Mesodermal cell (in vitro differentiated cells): ENCODE measurements around the gene MYBPC1. TPM values are rescaled to one million over a fixed set of nuclear protein-coding genes. Genes with fewer than 3 reads are reported as not detected.
"Not testable (repeated sequence)": the region's sequence is repeated elsewhere in the genome, so short reads cannot be mapped to it uniquely, and the experiment has no call there.

ENCODE experiments used
- H3K27ac ChIP-seq: 2 replicates; pipeline ENCODE4 v1.7.0; 2013; ENCODE audit warnings: mild to moderate bottlenecking, low read depth, low read length, moderate library complexity; ENCODE audit not compliant: severe bottlenecking
- H3K36me3 ChIP-seq: 2 replicates; pipeline ENCODE4 v1.7.1; 2013; ENCODE audit warnings: mild to moderate bottlenecking, low read length, moderate library complexity; ENCODE audit not compliant: control insufficient read depth, insufficient read depth
- H3K4me1 ChIP-seq: one replicate; pipeline ENCODE4 v1.7.1; 2013; ENCODE audit warnings: mild to moderate bottlenecking, low read length; ENCODE audit not compliant: insufficient read depth, control insufficient read depth, poor library complexity, severe bottlenecking
- H3K4me3 ChIP-seq: 2 replicates; pipeline ENCODE4 v1.7.0; 2013; ENCODE audit warnings: low read length, control low read depth, mild to moderate bottlenecking; ENCODE audit not compliant: insufficient read depth, poor library complexity, severe bottlenecking; ENCODE audit errors: extremely low read depth
- H3K9me3 ChIP-seq: 2 replicates; pipeline ENCODE4 v1.7.1; 2013; ENCODE audit warnings: mild to moderate bottlenecking, low read length, moderate library complexity; ENCODE audit not compliant: control insufficient read depth
- whole genome bisulfite sequencing, 2 experiments: methylation state at CpG; one replicate each; pipeline ENCODE4 v1.1.5; 2013; ENCODE audit warnings: missing lambda C conversion rate in 2 of 2; ENCODE audit not compliant: insufficient coverage in 2 of 2; 5-methylcytosine and 5-hydroxymethylcytosine counted together
- polyA plus RNA-seq, 2 experiments: library from polyadenylated mRNA; stranded (reverse); fragments of 50-300 nt; gene quantifications; one replicate each; pipeline ENCODE4 v1.2.3, GENCODE V29; 2013

MYBPC1 gene
- polyA plus RNA-seq (2013, experiment 1 of 2) = 0.41 TPM
- 0.40 TPM for polyA plus RNA-seq (2013, experiment 2 of 2)

GRCh38 chr12:101594700-101595099 lies at the start of gene MYBPC1:
MYBPC1 (plus strand) TSS chr12:101594971; CDS start chr12:101595071, 100 bp downstream.
- no peak within 1 kb of the TSS for H3K27ac ChIP-seq
- WGBS, 2 experiments = 65 to 71% methylated on average over 3 to 4 of the region's 6 CpGs
- no peaks in the 10 kb centered on the region for H3K36me3 ChIP-seq
- no peaks in the 10 kb centered on the region for H3K9me3 ChIP-seq
- no peak within 1 kb of the TSS for H3K4me3 ChIP-seq
- H3K4me1 ChIP-seq = no peaks in the 10 kb centered on the region

GRCh38 chr12:101551362-101552114 lies 43.2 kb upstream of the MYBPC1 start:
- Histone ChIP-seq H3K36me3 (no peaks in the 10 kb centered on the region), H3K4me1 (peaks cover 5% of the 10 kb centered on the region), H3K9me3 (no peaks in the 10 kb centered on the region), H3K27ac (no peak overlapping the region), H3K4me3 (no peak overlapping the region)
- 57 to 74% methylated on average over 4 to 6 of the region's 6 CpGs for WGBS, 2 experiments

GRCh38 chr12:101552277-101552676 lies 42.5 kb upstream of the MYBPC1 start:
- H3K36me3 ChIP-seq = no peaks in the 10 kb centered on the region
- 46 to 47% methylated on average over 2 of the region's 4 CpGs for WGBS, 2 experiments
- peaks cover 5% of the 10 kb centered on the region for H3K4me1 ChIP-seq
- no peaks in the 10 kb centered on the region for H3K9me3 ChIP-seq
- H3K4me3 ChIP-seq = no peak overlapping the region
- no peak overlapping the region for H3K27ac ChIP-seq

GRCh38 chr12:101557094-101557493 lies 37.7 kb upstream of the MYBPC1 start:
- no peak overlapping the region for H3K4me3 ChIP-seq
- H3K9me3 ChIP-seq = no peaks in the 10 kb centered on the region
- peaks cover 4% of the 10 kb centered on the region for H3K4me1 ChIP-seq
- no peak overlapping the region for H3K27ac ChIP-seq
- WGBS, 2 experiments = no CpG with 5 or more reads among the region's 4 CpGs
- no peaks in the 10 kb centered on the region for H3K36me3 ChIP-seq

GRCh38 chr12:101558726-101559125 lies 36.0 kb upstream of the MYBPC1 start:
- not testable (repeated sequence) for H3K9me3 ChIP-seq, H3K36me3 ChIP-seq, H3K4me3 ChIP-seq, H3K27ac ChIP-seq, H3K4me1 ChIP-seq
- WGBS, 2 experiments = 0 to 71% methylated on average over 1 to 4 of the region's 7 CpGs

- no peak overlapping the region for H3K4me3 ChIP-seq
- H3K27ac ChIP-seq = no peak overlapping the region
- no peaks in the 10 kb centered on the region for H3K36me3 ChIP-seq
- H3K4me1 ChIP-seq = peaks cover 10% of the 10 kb centered on the region
- 60 to 63% methylated on average over 1 of the region's 1 CpG for WGBS, 2 experiments
- no peaks in the 10 kb centered on the region for H3K9me3 ChIP-seq
These were observed 31.6 kb upstream of the MYBPC1 start for GRCh38 chr12:101563212-101563611.

GRCh38 chr12:101564912-101565311 lies 29.9 kb upstream of the MYBPC1 start:
- no peaks in the 10 kb centered on the region for H3K9me3 ChIP-seq
- peaks cover 10% of the 10 kb centered on the region for H3K4me1 ChIP-seq
- H3K4me3 ChIP-seq = no peak overlapping the region
- no peak overlapping the region for H3K27ac ChIP-seq
- no peaks in the 10 kb centered on the region for H3K36me3 ChIP-seq
- no CpG with 5 or more reads among the region's 2 CpGs for WGBS, 2 experiments

GRCh38 chr12:101566318-101566717 lies 28.5 kb upstream of the MYBPC1 start:
- no peak overlapping the region for H3K4me3 ChIP-seq
- peak overlapping the region; percentile 79 for H3K27ac ChIP-seq
- 14% methylated on average over 1 to 2 of the region's 4 CpGs for WGBS, 2 experiments
- peaks cover 10% of the 10 kb centered on the region for H3K4me1 ChIP-seq
- H3K36me3 ChIP-seq = no peaks in the 10 kb centered on the region
- no peaks in the 10 kb centered on the region for H3K9me3 ChIP-seq

- H3K27ac ChIP-seq = no peak overlapping the region
- 75 to 80% methylated on average over 3 to 4 of the region's 4 CpGs for WGBS, 2 experiments
- peaks cover 6% of the 10 kb centered on the region for H3K4me1 ChIP-seq
- no peaks in the 10 kb centered on the region for H3K9me3 ChIP-seq
- no peaks in the 10 kb centered on the region for H3K36me3 ChIP-seq
- no peak overlapping the region for H3K4me3 ChIP-seq
These were observed 26.9 kb upstream of the MYBPC1 start for GRCh38 chr12:101567918-101568317.

GRCh38 chr12:101570047-101570446 lies 24.7 kb upstream of the MYBPC1 start:
- no peaks in the 10 kb centered on the region for H3K9me3 ChIP-seq
- H3K27ac ChIP-seq = no peak overlapping the region
- no peak overlapping the region for H3K4me3 ChIP-seq
- WGBS, 2 experiments = 25% methylated on average over 1 of the region's 2 CpGs; no CpG with 5 or more reads in 1 of the 2 experiments
- no peaks in the 10 kb centered on the region for H3K36me3 ChIP-seq
- H3K4me1 ChIP-seq = peaks cover 6% of the 10 kb centered on the region

GRCh38 chr12:101571105-101571504 lies 23.7 kb upstream of the MYBPC1 start:
- 71 to 100% methylated on average over 1 of the region's 4 CpGs for WGBS, 2 experiments
- H3K4me1 ChIP-seq = peaks cover 6% of the 10 kb centered on the region
- H3K4me3 ChIP-seq = no peak overlapping the region
- H3K9me3 ChIP-seq = no peaks in the 10 kb centered on the region
- H3K36me3 ChIP-seq = no peaks in the 10 kb centered on the region
- H3K27ac ChIP-seq = no peak overlapping the region
